ENCODE measurements around the gene BICRAL.
"Not testable (repeated sequence)": the region's sequence is repeated elsewhere in the genome, so short reads cannot be mapped to it uniquely, and the experiment has no call there.

BICRAL gene

DNA sequence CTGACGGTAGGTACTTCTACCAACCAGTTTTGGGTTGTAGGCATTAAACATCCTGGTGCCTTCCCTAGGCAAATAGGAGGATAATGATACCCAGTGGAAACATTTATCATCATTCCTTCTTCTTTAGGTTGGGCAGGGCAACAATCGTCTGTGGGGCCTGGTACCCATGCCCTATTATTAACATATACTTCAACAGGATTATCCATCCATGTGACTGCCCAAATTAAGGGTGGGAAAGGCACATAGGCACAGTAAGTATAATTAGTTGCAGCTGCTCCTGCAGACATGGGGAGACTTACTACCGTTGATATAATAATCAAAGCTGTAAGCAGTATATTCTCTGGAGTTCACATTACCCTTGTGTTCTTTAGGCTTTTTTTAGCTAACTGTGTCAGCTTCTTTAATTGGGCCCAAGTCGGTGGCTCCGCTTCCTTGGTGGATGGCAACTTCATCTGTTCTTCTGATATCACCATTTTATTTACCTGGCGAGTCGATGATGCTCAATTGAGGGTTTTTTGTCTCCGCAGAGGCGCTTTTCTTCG lies 114.4 kb downstream of the BICRAL start:
- no peak for DNase-seq (ENCODE audit: low spot score)

- peak; percentile 73 for DNase-seq (ENCODE audit: low spot score)
Observed at GRCh38 chr6:42898891-42899361, 117.1 kb downstream of the BICRAL start.

DNA sequence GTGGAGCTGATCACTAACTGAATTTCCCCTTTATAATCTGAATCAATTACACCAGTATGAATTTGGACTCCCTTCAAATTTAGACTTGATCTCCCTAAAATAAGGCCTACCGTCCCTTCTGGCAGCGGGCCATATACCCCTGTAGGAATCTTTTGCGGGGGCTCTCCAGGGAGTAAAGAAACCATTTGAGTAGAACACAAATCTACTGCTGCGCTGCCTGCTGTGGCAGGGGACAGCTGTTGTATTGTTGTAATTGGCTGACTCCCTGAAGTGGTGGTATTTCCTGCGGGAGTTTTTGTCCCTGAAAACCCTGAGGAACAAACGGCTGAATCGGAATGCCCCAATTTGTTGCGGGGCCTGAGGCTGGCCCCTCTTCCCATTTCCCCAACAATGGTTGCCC lies 118.0 kb downstream of the BICRAL start:
- DNase-seq (ENCODE audit: low spot score): no peak

DNA sequence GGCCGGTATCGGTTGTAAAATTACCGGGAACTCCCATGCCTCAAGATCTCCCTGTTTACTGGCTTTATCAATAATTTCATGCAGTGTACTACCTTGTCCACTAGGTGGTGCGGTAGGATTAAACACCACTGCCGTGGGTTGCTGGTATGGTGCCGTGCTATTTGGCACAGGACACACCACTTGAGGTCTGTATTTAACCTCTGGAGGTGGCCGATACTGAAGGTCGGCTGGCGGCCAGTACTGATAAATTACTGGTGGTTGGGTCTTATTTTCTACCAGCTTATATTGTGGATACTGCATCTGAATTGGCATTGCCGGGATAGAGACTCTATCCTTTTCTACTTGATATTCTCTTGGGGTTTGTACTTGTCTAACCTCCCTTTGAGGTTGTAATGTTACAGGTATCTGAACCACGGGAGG lies 119.7 kb downstream of the BICRAL start:
- peak; percentile 88 for DNase-seq (ENCODE audit: low spot score)

DNA sequence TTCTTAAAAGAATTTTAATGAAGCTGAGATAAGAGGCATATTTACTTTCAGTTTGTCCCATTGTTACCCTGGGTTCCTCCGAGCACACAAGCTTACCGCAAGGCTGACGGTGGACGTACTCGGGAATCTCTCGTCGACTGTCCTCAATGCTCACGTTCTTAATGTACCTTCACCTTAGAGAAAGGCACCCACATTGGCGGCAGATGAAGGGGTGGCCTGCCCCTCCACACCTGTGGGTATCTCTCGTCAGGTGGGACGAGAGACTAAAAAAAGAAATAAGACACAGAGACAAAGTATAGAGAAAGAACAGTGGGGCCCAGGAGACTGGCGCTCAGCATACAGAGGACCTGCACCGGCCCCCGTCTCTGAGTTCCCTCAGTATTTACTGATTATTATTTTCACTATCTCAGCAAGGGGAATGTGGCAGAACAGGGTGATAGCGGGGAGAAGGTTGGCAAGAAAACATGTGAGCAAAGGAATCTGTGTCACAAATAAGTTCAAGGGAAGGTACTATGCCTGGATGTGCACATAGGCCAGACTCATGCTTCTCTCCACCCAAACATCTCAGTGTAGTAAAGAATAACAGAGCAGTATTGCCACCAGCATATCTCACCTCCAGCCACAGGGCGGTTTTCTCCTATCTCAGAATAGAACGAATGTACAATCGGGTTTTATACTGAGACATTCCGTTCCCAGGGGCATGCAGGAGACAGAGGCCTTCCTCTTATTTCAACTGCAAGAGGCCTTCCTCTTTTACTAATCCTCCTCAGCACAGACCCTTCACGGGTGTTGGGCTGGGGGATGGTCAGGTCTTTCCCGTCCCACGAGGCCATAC lies 120.8 kb downstream of the BICRAL start:
- DNase-seq (ENCODE audit: low spot score): not testable (repeated sequence)

DNA sequence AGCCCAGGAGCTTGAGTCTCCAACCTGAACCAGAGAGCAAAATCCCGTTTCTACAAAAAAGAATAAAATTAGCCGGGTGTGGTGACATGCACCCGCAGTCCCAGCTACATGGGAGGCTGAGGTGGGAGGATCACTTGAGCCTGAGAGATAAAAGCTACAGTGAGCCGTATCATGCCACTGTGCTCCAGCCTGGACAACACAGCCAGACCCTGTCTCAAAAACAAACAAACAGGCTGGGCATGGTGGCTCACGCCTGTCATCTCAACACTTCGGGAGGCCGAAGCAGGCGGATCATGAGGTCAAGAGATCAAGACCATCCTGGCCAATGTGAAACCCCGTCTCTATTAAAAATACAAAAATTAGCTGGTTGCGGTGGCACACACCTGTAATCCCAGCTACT lies 122.6 kb downstream of the BICRAL start:
- no peak for DNase-seq (ENCODE audit: low spot score)

GRCh38 chr6:42907336-42907735 lies 125.5 kb downstream of the BICRAL start:
- DNase-seq (ENCODE audit: low spot score): no peak

GRCh38 chr6:42909835-42910234 lies 128.0 kb downstream of the BICRAL start:
- no peak for DNase-seq (ENCODE audit: low spot score)

- DNase-seq (ENCODE audit: low spot score): peak; percentile 41
Observed at GRCh38 chr6:42911171-42912021, 129.5 kb downstream of the BICRAL start.

DNA sequence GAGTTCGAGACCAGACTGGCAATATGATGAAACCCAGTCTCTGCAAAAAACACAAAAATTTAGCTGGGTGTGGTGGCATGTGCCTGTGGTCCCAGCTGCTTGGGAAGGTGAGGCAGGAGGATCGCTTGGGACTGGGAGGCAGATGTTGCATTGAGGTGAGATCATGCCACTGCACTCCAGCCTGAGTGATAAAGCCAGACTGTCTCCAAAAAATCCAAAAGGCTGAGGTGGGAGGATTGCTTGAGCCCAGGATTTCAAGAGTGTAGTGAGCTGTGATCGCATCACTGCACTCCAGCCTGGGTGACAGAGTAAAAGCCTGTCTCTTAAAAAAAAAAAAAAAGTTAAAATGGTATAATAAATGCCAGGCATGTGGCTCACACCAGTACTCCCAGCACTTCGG lies 132.7 kb downstream of the BICRAL start:
- no peak for DNase-seq (ENCODE audit: low spot score)

DNA sequence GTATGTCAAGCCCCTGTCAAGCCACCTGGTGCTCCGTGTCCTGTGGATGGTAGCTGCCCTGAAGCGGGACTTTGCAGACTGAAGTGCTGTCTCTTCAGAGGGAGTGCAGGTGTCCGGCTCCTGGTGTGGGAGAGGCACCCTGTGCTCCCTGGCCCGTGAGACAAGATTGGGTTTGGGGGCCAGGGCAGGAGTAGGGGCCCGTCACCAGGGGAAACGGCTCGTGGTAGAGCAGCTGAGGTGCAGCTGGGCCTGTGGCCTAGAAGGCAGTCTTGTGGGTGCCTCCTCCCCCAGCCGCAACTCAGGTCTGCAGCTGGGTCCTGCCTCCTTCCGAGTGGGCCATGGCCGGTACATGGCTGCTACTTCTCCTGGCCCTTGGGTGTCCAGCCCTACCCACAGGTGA lies 133.9 kb downstream of the BICRAL start, which contains the start of gene PTCRA:
Gene PTCRA (plus strand): TSS at position 322 of the 400 bp plus-strand sequence. CDS start 17 bp downstream, at position 339.
- no peak for DNase-seq (ENCODE audit: low spot score)

DNA sequence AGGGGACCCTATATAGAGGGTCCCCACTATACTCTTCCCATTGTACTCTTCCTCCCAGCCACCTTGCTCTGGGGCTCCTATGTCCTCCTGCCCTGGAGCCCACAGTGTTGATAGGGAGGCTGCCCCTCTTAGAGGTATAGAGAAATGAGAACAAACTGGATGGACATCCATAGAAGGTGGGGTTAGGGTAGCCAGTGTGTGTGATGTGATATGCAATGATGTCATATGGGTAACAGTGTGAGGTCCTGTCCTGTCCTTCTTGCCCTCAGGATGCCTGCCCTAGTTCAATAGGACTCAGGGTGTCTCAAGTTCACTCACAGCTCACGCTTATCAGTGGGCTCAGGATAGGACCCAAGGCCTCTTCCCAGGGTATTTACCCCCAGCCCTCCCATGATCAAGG lies 134.4 kb downstream of the BICRAL start:
- no peak for DNase-seq (ENCODE audit: low spot score)

Measured in SK-N-DZ (cell line).